IMR-90 (cell line): ENCODE results near the gene GAPVD1. TPM values are rescaled to one million over a fixed set of nuclear protein-coding genes. Genes with fewer than 3 reads are reported as not detected.

ENCODE experiments used
- NFE2L2 ChIP-seq: fragments of 150-350 bp; IDR thresholded peaks from 2 replicates; pipeline ENCODE4 v1.6.1; 2016; ENCODE audit warnings: low read depth, mild to moderate bottlenecking, low read length
- RAD21 ChIP-seq: IDR thresholded peaks from 2 replicates; pipeline ENCODE4 v1.6.1; 2012; ENCODE audit warnings: low read length, improper control_type of control experiment
- RCOR1 ChIP-seq: IDR thresholded peaks from 2 replicates; pipeline ENCODE4 v1.6.1; 2012; ENCODE audit warnings: mild to moderate bottlenecking, low read length, improper control_type of control experiment; ENCODE audit not compliant: insufficient replicate concordance
- microRNA-seq, 2 experiments: library from miRNA; stranded (forward) in 1 of 2; unstranded in 1 of 2; fragments of 10-50 nt in 1 of 2; fragments of <30 nt in 1 of 2; gene quantifications in 1 of 2; microRNA quantifications in 1 of 2; one replicate each; pipeline versions ENCODE3 to v1.1.0; 2013 to 2020; ENCODE audit not compliant: insufficient read depth in 1 of 2, insufficient read length in 1 of 2, unreplicated experiment in 1 of 2
- polyA plus RNA-seq, 3 experiments: library from polyadenylated mRNA; depleted of rRNA; stranded (reverse); fragments of >200 nt; gene quantifications; 2 replicates each; pipeline ENCODE4 v1.2.3, GENCODE V29; 2012; ENCODE audit warnings: low replicate concordance in 1 of 3
- small RNA-seq, 5 experiments: library from RNA; depleted of rRNA; stranded (forward); fragments of <200 nt; gene quantifications; one replicate each; pipeline ENCODE3, GENCODE V24; 2012
- total RNA-seq: library from RNA; depleted of rRNA; stranded (reverse); fragments of >200 nt; gene quantifications from 2 replicates; pipeline ENCODE4 v1.2.3, GENCODE V29; 2012; rRNA removed
- TF ChIP-seq, protein P1 (sequence below): fragments of 150-350 bp; IDR thresholded peaks from 2 replicates; pipeline ENCODE4 v1.6.1; 2017; ENCODE audit warnings: mild to moderate bottlenecking, antibody characterized with exemption, low read length, low read depth

Gene GAPVD1
- total and polyA plus RNA-seq, 2 of the 4 experiments (the other 2 are of a cell fraction), result 13.8 to 50.9 TPM

DNA sequence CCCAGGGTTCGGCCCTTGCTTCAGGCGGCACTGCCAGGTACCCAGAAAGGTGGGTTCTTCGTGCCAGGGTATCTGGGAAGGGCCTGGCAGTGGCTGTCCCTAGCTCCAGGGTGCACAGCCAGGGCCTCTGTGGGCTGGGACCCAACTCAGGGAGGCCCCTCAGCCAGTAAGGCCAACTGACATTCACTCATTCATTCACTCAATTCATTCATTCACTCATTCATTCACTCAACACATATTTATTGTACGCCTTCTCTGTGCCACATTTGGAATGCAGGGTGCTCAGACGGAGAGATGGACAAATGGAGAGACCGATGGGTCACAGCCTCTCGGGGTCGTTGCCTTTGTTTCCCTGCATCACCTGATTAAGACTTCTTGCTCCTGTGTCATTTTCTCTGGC is 154.9 kb downstream of the GAPVD1 start (continued):
- TF ChIP-seq, protein P1, sequence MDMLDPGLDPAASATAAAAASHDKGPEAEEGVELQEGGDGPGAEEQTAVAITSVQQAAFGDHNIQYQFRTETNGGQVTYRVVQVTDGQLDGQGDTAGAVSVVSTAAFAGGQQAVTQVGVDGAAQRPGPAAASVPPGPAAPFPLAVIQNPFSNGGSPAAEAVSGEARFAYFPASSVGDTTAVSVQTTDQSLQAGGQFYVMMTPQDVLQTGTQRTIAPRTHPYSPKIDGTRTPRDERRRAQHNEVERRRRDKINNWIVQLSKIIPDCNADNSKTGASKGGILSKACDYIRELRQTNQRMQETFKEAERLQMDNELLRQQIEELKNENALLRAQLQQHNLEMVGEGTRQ, result no peak
- no peak for TF ChIP-seq RAD21
- TF ChIP-seq NFE2L2, result no peak
- TF ChIP-seq RCOR1, result no peak

Small RNAs within 50 kb of the gene (microRNA-seq; reads per million reads assigned to microRNA genes)
- gene AL354710.1 (ENCODE audit: insufficient read depth, insufficient read length) (not detected), gene RNU6-1020P (ENCODE audit: insufficient read depth, insufficient read length) (not detected)

Small RNAs within 50 kb of the gene (small RNA-seq; reads per million reads assigned to genes)
- gene AL354710.1 (0 reads per million in 5 experiments), gene RNU6-1020P (0 to 0.60 (median 0.08) reads per million in 5 experiments)

Other genes with a start within 250 kb of the GAPVD1 start
- 13.3 and 14.5 TPM in 2 replicates for gene SCAI, start 118.3 kb upstream of the GAPVD1 start, total RNA-seq
- gene SCAI, start 118.3 kb upstream of the GAPVD1 start, polyA plus RNA-seq (2012; rRNA removed), result 2.5 and 3.6 TPM in 2 replicates
- gene PPP6C, start 72.0 kb upstream of the GAPVD1 start, total RNA-seq, result 15.4 and 27.5 TPM in 2 replicates
- gene PPP6C, start 72.0 kb upstream of the GAPVD1 start, polyA plus RNA-seq (2012; rRNA removed), result 12.9 and 14.5 TPM in 2 replicates
- gene RABEPK, start 61.3 kb upstream of the GAPVD1 start, total RNA-seq, result 49.7 and 59.7 TPM in 2 replicates
- 43.9 and 44.6 TPM in 2 replicates for gene RABEPK, start 61.3 kb upstream of the GAPVD1 start, polyA plus RNA-seq (2012; rRNA removed)
- 118 and 147 TPM in 2 replicates for gene HSPA5, start 20.5 kb upstream of the GAPVD1 start, total RNA-seq
- 391 and 419 TPM in 2 replicates for gene HSPA5, start 20.5 kb upstream of the GAPVD1 start, polyA plus RNA-seq (2012; rRNA removed)